ENCODE measurements around the gene GARNL3.

Gene GARNL3

DNA sequence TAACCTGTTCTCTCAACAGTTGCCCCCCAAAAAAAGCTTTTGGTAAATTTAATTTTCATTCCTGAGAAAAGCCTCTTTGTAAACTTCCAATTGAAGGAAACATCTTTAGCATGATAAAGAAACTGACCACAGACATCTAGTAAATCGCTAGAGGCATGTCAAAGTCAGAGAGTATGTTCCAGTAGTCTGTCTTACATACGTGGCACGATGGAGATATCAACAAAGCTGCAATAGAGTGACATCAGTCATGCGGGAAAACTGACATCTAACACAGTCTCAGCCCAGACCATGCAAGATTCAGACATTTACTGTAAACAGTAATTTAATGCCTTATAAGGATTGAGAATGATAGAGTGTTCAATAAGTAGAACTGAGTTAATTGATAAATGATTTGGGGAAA lies 45.1 kb downstream of the GARNL3 start:
- DNase-seq (ENCODE audit: low spot score), result no peak

DNA sequence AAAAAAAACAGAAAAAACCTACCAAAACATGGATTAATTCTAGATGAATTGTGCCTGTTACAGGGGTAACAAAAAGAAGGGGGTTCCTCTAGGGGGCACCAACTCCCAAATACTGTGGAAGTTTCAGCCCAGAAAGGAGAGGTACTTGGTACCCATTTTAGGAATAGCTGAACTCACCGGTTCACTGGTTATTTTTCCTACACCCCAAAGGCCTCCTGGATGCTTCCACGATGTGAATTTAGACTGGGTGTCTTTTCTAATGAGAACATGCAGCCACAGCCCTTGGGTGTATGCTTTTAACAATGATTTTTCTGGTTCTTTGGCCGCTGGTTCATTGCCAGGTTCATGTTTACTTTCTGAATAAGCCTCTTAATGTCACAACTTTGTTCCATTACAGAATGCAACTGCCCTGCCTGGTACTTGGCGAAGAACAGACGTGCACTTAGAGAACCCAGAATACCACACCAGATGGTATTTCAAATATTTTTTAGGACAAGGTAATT lies 46.7 kb downstream of the GARNL3 start:
- peak; percentile 44 for DNase-seq (ENCODE audit: low spot score)

DNA sequence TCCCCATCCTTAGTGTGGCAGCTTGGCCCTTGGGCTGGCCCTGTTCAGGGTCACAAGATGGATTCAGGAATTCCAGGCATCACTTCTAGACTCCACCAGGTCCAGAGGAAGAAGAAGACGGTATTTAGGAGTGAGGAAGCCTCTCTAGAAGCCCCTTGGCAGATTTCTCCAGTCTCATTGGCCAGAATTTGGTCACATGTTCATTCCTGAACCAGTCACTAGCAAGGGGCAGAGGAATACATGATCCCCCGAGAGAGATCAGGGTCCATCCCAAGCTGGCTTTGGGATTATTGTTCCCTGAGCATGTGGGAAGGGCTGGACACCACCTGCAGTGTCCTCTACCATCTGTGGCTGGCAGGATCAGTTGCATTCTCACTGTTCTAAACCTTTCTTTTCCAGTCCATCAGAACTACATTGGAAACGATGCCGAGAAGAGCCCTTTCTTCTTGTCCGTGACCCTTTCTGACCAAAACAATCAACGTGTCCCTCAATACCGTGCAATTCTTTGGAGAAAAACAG lies 48.5 kb downstream of the GARNL3 start:
- DNase-seq (ENCODE audit: low spot score), result no peak

DNA sequence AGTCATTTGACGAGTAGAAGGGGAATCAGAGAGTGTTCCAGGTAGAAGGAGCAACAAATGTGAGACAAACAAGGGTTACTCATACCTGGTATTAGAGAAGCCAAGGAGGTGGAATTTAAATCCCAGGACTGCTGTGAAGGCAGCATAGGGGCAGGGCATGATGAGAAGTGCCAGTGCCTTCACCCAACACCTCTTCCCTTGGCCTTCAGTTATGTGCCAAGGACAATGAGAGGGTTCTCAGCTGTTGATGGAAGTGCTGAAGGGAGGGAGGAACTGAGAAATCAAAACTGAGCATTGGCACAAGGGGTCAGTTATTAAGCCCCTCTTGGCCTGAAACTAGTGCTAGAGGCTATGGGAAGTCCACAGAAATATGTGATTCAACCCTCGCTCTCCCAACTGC lies 50.3 kb downstream of the GARNL3 start:
- DNase-seq (ENCODE audit: low spot score), result no peak

GRCh38 chr9:127316586-127317323 lies 52.2 kb downstream of the GARNL3 start:
- DNase-seq (ENCODE audit: low spot score), result peak; percentile 32

DNA sequence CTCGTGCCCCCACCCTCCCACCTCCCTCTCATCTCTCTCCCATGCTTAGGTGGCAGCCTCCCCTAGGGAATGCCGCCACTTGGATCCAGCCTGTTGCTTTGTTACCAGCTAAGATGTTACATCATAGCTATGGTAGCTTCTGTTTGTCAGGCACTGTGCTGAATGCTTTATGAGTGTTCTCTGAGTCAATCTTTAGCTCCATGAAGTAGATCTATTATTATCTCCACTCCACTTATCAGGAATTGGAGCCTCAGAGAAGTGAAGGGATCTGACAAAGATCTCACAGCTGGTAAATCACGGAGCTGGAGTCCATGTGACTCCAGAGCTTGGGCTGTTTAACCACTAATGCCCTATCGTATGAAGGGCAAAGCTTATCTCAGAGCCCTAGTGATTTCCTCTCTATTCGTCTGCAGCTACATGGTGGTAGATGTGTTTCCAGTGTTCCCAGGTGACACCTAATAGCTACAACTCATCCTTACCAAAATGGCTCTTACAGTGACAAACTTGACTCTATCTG lies 54.1 kb downstream of the GARNL3 start:
- DNase-seq (ENCODE audit: low spot score), result peak; percentile 38

- no peak for DNase-seq (ENCODE audit: low spot score)
Measured at GRCh38 chr9:127319366-127320114, 55.0 kb downstream of the GARNL3 start.

- DNase-seq (ENCODE audit: low spot score), result no peak
Measured at GRCh38 chr9:127320115-127320378, 55.5 kb downstream of the GARNL3 start.

DNA sequence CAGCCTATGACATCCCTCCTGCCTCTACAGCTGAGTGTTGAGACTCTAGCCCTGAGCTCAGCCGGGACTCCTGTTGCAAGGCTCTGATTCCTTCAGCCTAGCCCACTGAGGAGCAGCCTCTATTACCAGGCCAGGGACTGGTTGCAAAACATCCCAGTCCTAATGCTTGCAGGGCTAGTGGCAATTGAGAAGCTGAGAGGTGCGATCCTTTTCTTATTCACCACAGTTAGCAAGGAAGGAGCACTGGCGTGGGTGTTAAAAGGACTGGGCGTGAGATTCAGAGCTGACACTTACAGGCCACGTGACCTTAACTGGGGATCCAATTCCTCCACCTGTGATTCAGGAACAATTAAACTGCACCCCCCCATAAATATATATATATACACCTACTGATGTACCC lies 58.8 kb downstream of the GARNL3 start:
- DNase-seq (ENCODE audit: low spot score), result no peak

GRCh38 chr9:127330501-127330900 lies 65.9 kb downstream of the GARNL3 start:
- DNase-seq (ENCODE audit: low spot score), result no peak

DNA sequence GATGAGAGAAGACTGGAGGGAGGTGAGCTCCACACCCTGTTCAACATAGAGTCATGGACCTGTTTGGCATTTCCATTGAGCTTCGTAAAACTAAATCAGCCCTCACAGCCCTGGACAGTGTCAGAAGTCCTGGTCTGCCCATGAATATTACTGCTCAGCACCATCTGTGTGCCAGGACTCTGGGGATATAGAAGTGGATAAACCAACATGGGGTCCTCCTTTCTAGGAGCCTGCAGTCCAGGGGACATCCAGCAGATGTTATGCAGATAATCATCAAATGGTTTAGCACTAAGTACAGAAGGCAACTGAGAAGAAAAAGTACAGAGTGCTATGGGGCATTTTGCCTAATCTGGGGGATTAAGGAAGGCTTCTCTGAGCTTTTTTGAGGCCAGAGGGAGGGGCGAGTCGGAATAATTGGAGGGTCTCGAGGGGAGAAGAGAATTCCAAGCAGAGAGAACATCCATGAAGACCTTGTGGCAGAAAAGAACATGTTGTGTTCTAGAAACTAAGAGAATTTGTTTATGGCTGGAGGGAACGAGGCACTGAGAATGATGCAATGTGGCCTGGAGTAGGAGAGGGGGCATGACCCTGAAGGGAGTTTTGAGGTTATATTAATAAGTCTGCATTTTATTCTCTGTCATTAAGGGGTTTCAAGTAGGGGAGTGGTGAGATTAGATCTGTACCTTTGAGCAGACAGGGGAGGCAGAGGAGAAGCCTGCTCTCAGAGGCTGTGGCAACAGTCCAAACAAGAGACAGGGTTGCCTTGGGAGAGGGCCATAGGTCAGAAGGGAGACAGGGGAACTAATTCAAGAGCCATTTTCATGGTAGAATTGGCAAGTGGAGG lies 68.9 kb downstream of the GARNL3 start:
- DNase-seq (ENCODE audit: low spot score), result no peak

DNA sequence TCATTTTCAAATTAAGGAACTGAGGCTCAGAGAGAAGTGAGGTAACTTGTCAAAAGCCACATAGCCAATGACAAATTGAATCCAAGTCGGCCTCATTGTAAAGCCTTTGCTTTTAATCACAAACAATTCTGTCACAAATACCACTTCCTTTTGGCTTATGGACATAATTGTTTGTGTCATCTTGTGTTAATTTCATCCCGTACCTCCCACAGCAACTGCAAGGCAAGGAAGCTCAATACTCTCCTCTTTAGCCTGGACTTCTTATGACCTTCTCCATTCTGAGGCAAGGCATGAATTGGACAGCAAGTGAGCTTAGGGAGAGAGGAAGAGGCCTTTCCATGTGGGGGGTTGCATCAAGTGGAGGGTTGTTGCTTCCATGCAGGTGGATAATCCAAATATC lies 70.2 kb downstream of the GARNL3 start:
- DNase-seq (ENCODE audit: low spot score), result no peak

- DNase-seq (ENCODE audit: low spot score), result no peak
Measured at GRCh38 chr9:127336086-127336485, 71.5 kb downstream of the GARNL3 start.

- DNase-seq (ENCODE audit: low spot score), result peak; percentile 90
Measured at GRCh38 chr9:127336506-127337352, 72.2 kb downstream of the GARNL3 start.

GRCh38 chr9:127340721-127341120 lies 76.1 kb downstream of the GARNL3 start:
- DNase-seq (ENCODE audit: low spot score), result no peak

DNA sequence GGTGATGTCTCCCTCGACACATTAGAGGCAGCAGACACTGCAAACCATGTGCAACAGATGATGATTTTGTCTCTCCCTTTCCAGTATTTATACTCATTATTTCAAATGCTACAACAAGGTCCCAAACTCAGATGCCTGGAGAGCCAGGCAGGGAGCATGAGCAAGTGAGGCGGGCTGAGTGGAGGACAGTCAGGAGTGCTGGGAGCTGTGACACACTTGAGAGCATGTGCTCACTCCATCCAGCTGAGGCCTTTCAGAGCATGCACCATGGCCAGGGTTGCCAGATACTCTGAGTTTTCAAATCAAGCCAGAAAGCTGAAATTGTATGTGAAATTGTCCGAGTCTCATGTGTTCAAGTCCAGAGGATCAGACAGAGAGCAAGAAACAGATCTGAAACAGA lies 76.6 kb downstream of the GARNL3 start:
- DNase-seq (ENCODE audit: low spot score), result no peak

GRCh38 chr9:127344368-127345000 lies 79.9 kb downstream of the GARNL3 start:
- DNase-seq (ENCODE audit: low spot score), result peak; percentile 39

DNA sequence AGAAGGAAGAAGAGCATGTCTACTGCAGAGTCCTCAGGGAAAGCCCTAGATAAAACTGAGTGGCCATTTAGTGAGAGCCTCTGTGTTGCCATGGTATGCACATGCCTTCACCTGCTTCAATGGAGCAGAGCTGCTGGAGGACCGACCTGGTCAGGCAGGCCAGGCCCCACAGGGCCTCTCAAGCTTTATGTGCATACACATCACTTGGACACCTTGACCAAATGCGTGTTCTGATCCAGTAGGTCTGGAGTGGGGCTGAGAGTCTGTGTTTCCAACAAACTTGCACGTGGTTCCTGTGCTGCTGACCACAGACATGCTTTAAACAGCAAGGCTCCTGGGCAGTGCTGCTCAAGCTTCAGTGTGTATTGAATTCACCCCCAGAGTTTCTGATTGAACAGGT lies 81.0 kb downstream of the GARNL3 start:
- no peak for DNase-seq (ENCODE audit: low spot score)

GRCh38 chr9:127346584-127346983 lies 82.0 kb downstream of the GARNL3 start:
- no peak for DNase-seq (ENCODE audit: low spot score)

- peak; percentile 55 for DNase-seq (ENCODE audit: low spot score)
Measured at GRCh38 chr9:127347831-127348776, 83.5 kb downstream of the GARNL3 start.
